H9 (cell line): ENCODE results near the gene LRCH1. TPM values are rescaled to one million over a fixed set of nuclear protein-coding genes. Genes with fewer than 3 reads are reported as not detected.

ENCODE experiments used
- DNase-seq: peaks from one replicate; pipeline ENCODE4 v3.0.0-alpha.2; 2017
- H2AFZ ChIP-seq: one replicate; pipeline ENCODE4 v1.6.1; 2013; ENCODE audit warnings: mild to moderate bottlenecking, low read length, control low read depth, moderate library complexity
- H2AK5ac ChIP-seq: 2 replicates; pipeline ENCODE4 v1.6.1; 2013; ENCODE audit warnings: low read length, control low read depth, mixed read lengths; ENCODE audit not compliant: insufficient read length
- H2BK120ac ChIP-seq: one replicate; pipeline ENCODE4 v1.6.1; 2013; ENCODE audit warnings: low read depth, mild to moderate bottlenecking, low read length, control low read depth, inconsistent platforms; ENCODE audit not compliant: poor library complexity, severe bottlenecking
- H2BK12ac ChIP-seq: 2 replicates; pipeline ENCODE4 v1.6.1; 2013; ENCODE audit warnings: low read length, control low read depth, mixed read lengths, low read depth; ENCODE audit not compliant: insufficient read length
- H2BK15ac ChIP-seq: 2 replicates; pipeline ENCODE4 v1.6.1; 2013; ENCODE audit warnings: low read depth, low read length, control low read depth
- H2BK20ac ChIP-seq: one replicate; pipeline ENCODE4 v1.6.1; 2013; ENCODE audit warnings: low read depth, mild to moderate bottlenecking, low read length, control low read depth, inconsistent platforms; ENCODE audit not compliant: poor library complexity, severe bottlenecking
- H2BK5ac ChIP-seq: 2 replicates; pipeline ENCODE4 v1.6.1; 2013; ENCODE audit warnings: low read length, control low read depth, mixed read lengths; ENCODE audit not compliant: insufficient read length
- H3K14ac ChIP-seq: 2 replicates; pipeline ENCODE4 v1.6.1; 2013; ENCODE audit warnings: low read length, control low read depth; ENCODE audit not compliant: insufficient read depth
- H3K18ac ChIP-seq: 2 replicates; pipeline ENCODE4 v1.6.1; 2013; ENCODE audit warnings: low read depth, mild to moderate bottlenecking, mixed read lengths, low read length, control low read depth; ENCODE audit not compliant: insufficient read length
- H3K23ac ChIP-seq: 2 replicates; pipeline ENCODE4 v1.6.1; 2013; ENCODE audit warnings: low read length, control low read depth, mixed read lengths, low read depth; ENCODE audit not compliant: insufficient read length
- H3K23me2 ChIP-seq: 2 replicates; pipeline ENCODE4 v1.6.1; 2013; ENCODE audit warnings: low read depth, mild to moderate bottlenecking, mixed read lengths, low read length, control low read depth; ENCODE audit not compliant: insufficient read length, poor library complexity, severe bottlenecking
- H3K27ac ChIP-seq: 2 replicates; pipeline ENCODE4 v1.5.1; 2013; ENCODE audit warnings: low read length, control low read depth, mixed read lengths, low read depth; ENCODE audit not compliant: insufficient read length
- H3K27me3 ChIP-seq: 2 replicates; pipeline ENCODE4 v1.6.1; 2013; ENCODE audit warnings: low read length, control low read depth, inconsistent platforms; ENCODE audit not compliant: insufficient read depth
- H3K4ac ChIP-seq: 2 replicates; pipeline ENCODE4 v1.6.1; 2013; ENCODE audit warnings: low read depth, mild to moderate bottlenecking, control low read depth, inconsistent platforms, low read length, moderate library complexity
- H3K4me1 ChIP-seq: 2 replicates; pipeline ENCODE4 v1.6.1; 2013; ENCODE audit warnings: low read length, control low read depth, inconsistent platforms; ENCODE audit not compliant: insufficient read depth
- H3K4me2 ChIP-seq: 2 replicates; pipeline ENCODE4 v1.6.1; 2013; ENCODE audit warnings: low read length, control low read depth, mixed read lengths; ENCODE audit not compliant: insufficient read length, insufficient read depth
- H3K56ac ChIP-seq: 2 replicates; pipeline ENCODE4 v1.6.1; 2013; ENCODE audit warnings: low read depth, mild to moderate bottlenecking, mixed read lengths, low read length, control low read depth; ENCODE audit not compliant: insufficient read length
- H3K79me1 ChIP-seq: 2 replicates; pipeline ENCODE4 v1.6.1; 2013; ENCODE audit warnings: low read depth, mild to moderate bottlenecking, moderate library complexity, low read length, control low read depth, inconsistent platforms; ENCODE audit not compliant: insufficient read depth, poor library complexity, severe bottlenecking
- H3K79me2 ChIP-seq: 2 replicates; pipeline ENCODE4 v1.6.1; 2013; ENCODE audit warnings: low read length, control low read depth, inconsistent platforms; ENCODE audit not compliant: insufficient read depth
- H3K9ac ChIP-seq: 2 replicates; pipeline ENCODE4 v1.6.1; 2013; ENCODE audit warnings: low read length, control low read depth, mixed read lengths; ENCODE audit not compliant: insufficient read length; ENCODE audit errors: extremely low read depth
- H3K9me3 ChIP-seq: one replicate; pipeline ENCODE4 v1.6.1; 2013; ENCODE audit warnings: low read depth, low read length, inconsistent platforms; ENCODE audit not compliant: control insufficient read depth
- H3T11ph ChIP-seq: one replicate; pipeline ENCODE4 v1.6.1; 2013; ENCODE audit warnings: mild to moderate bottlenecking, low read length, control low read depth, inconsistent platforms
- H4K20me1 ChIP-seq: one replicate; pipeline ENCODE4 v1.6.1; 2013; ENCODE audit not compliant: control insufficient read depth, insufficient read length, insufficient read depth
- H4K5ac ChIP-seq: 2 replicates; pipeline ENCODE4 v1.6.1; 2013; ENCODE audit warnings: low read depth, mild to moderate bottlenecking, mixed read lengths, low read length, control low read depth; ENCODE audit not compliant: insufficient read length
- H4K8ac ChIP-seq: replicated peaks from 2 replicates; pipeline ENCODE4 v1.6.1; 2013; ENCODE audit warnings: low read length, control low read depth, mixed read lengths, low read depth; ENCODE audit not compliant: insufficient read length
- H4K91ac ChIP-seq: 2 replicates; pipeline ENCODE4 v1.6.1; 2013; ENCODE audit warnings: low read depth, mild to moderate bottlenecking, moderate library complexity, mixed read lengths, low read length, control low read depth; ENCODE audit not compliant: insufficient read length
- H3K27ac Mint-ChIP-seq, 3 experiments: 2 replicates in 2 of 3; 3 replicates in 1 of 3; pipeline ENCODE4 v1.8.0; 2020 to 2021; ENCODE audit warnings: mixed read lengths in 3 of 3, mild to moderate bottlenecking in 1 of 3, moderate library complexity in 1 of 3
- H3K27me3 Mint-ChIP-seq: 2 replicates; pipeline ENCODE4 v1.8.0; 2021; ENCODE audit warnings: low read depth, mild to moderate bottlenecking, moderate library complexity, mixed read lengths
- H3K36me3 Mint-ChIP-seq, 3 experiments: 2 replicates in 2 of 3; 3 replicates in 1 of 3; pipeline ENCODE4 v1.8.0; 2020 to 2021; ENCODE audit warnings: low read depth in 3 of 3, mixed read lengths in 3 of 3; ENCODE audit not compliant: insufficient read depth in 1 of 3
- H3K4me1 Mint-ChIP-seq, 2 experiments: 2 replicates each; pipeline ENCODE4 v1.8.0; 2020; ENCODE audit warnings: mixed read lengths in 2 of 2
- H3K4me3 Mint-ChIP-seq, 2 experiments: 2 replicates in 1 of 2; 3 replicates in 1 of 2; pipeline ENCODE4 v1.8.0; 2020 to 2021; ENCODE audit warnings: mild to moderate bottlenecking in 2 of 2, mixed read lengths in 2 of 2, moderate library complexity in 1 of 2
- H3K9me3 Mint-ChIP-seq, 2 experiments: 2 replicates in 1 of 2; 3 replicates in 1 of 2; pipeline ENCODE4 v1.8.0; 2020; ENCODE audit warnings: mild to moderate bottlenecking in 2 of 2, mixed read lengths in 2 of 2, moderate library complexity in 1 of 2
- WGBS: extraction: QIAGEN DNeasy Blood & Tissue Kit; methylation state at CpG from one replicate; pipeline ENCODE4 v1.1.7; 2013; ENCODE audit warnings: missing lambda C conversion rate, low lambda C conversion rate, mixed read lengths; ENCODE audit not compliant: insufficient read length; ENCODE audit errors: extremely low coverage; 5-methylcytosine and 5-hydroxymethylcytosine counted together
- total RNA-seq: library from RNA; stranded (reverse); gene quantifications from 2 replicates; pipeline ENCODE4 v1.2.1, GENCODE V29; 2021
- TF ChIP-seq, protein P1 (sequence below): fragments of 200-600 bp; sonication (generic); conservative IDR thresholded peaks from 3 replicates; pipeline ENCODE4 v1.8.0; 2021; ENCODE audit warnings: antibody characterized with exemption, mild to moderate bottlenecking

The LRCH1 gene
- total RNA-seq, 1 experiment from 2014 or later = 8.0 TPM

- no peak overlapping the region for H4K8ac ChIP-seq
- Mint-ChIP-seq H3K36me3 (no peaks in the 10 kb centered on the region), H3K4me1 (no peaks in the 10 kb centered on the region), H3K27ac (no peak overlapping the region), H3K9me3 (no peaks in the 10 kb centered on the region), H3K4me3 (no peak overlapping the region), H3K27me3 (peaks cover 2% of the 10 kb centered on the region; the same call in 1 of the 2 replicates)
- no peak overlapping the region for H2BK120ac ChIP-seq
- WGBS = no CpG with 5 or more reads among the region's 4 CpGs
- H3K4me2 ChIP-seq = no peak overlapping the region
- no peak overlapping the region for H2BK12ac ChIP-seq
- no peaks in the 10 kb centered on the region for H3K4me1 ChIP-seq
- no peak overlapping the region for H3K27ac ChIP-seq
- no peaks in the 10 kb centered on the region for H3K9me3 ChIP-seq
- no peak overlapping the region for H3K56ac ChIP-seq
- H3K14ac ChIP-seq = no peak overlapping the region
- no peaks in the 10 kb centered on the region for H3K79me1 ChIP-seq
- H2BK15ac ChIP-seq = no peak overlapping the region
- no peak overlapping the region for H3K9ac ChIP-seq
- TF ChIP-seq, protein P1, sequence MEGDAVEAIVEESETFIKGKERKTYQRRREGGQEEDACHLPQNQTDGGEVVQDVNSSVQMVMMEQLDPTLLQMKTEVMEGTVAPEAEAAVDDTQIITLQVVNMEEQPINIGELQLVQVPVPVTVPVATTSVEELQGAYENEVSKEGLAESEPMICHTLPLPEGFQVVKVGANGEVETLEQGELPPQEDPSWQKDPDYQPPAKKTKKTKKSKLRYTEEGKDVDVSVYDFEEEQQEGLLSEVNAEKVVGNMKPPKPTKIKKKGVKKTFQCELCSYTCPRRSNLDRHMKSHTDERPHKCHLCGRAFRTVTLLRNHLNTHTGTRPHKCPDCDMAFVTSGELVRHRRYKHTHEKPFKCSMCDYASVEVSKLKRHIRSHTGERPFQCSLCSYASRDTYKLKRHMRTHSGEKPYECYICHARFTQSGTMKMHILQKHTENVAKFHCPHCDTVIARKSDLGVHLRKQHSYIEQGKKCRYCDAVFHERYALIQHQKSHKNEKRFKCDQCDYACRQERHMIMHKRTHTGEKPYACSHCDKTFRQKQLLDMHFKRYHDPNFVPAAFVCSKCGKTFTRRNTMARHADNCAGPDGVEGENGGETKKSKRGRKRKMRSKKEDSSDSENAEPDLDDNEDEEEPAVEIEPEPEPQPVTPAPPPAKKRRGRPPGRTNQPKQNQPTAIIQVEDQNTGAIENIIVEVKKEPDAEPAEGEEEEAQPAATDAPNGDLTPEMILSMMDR = no peak
- no peak overlapping the region for H3K18ac ChIP-seq
- no peaks in the 10 kb centered on the region for H3K79me2 ChIP-seq
- no peak overlapping the region for H2AFZ ChIP-seq
- no peaks in the 10 kb centered on the region for H3K27me3 ChIP-seq
- H4K5ac ChIP-seq = no peak overlapping the region
- H2AK5ac ChIP-seq = no peak overlapping the region
- H3T11ph ChIP-seq = no peak overlapping the region
- no peak for DNase-seq
- H4K20me1 ChIP-seq = no peaks in the 10 kb centered on the region
- no peak overlapping the region for H3K4ac ChIP-seq
- no peaks in the 10 kb centered on the region for H3K23me2 ChIP-seq
- H2BK5ac ChIP-seq = no peak overlapping the region
- H4K91ac ChIP-seq = no peak overlapping the region
- H2BK20ac ChIP-seq = no peak overlapping the region
- H3K23ac ChIP-seq = no peak overlapping the region
These were observed 11.8 kb upstream of the LRCH1 start for GRCh38 chr13:46541210-46541609.
